Measurements from ENCODE around the gene ALDH4A1. TPM values are rescaled to one million over a fixed set of nuclear protein-coding genes. Genes with fewer than 3 reads are reported as not detected.

Gene ALDH4A1
- total and polyA plus RNA-seq, 12 donors, result 11.3 to 46.9 (median 19.8) TPM

GRCh38 chr1:18878538-18879214 lies 23.7 kb downstream of the ALDH4A1 start:
- H3K9me3 ChIP-seq (replicated peaks in 1 of 3), result no peaks in the 10 kb centered on the region
- peaks cover 0 to 3% of the 10 kb centered on the region in 2 donors for H3K4me1 ChIP-seq (replicated peaks in 1 of 2)
- H3K27me3 ChIP-seq, result no peaks in the 10 kb centered on the region
- no peaks in the 10 kb centered on the region for H3K36me3 ChIP-seq (replicated peaks in 1 of 2)
- 81 to 86% (median 85%) methylated on average over 11 to 12 of the region's 12 CpGs for WGBS, 4 donors
- no peak for DNase-seq
- H3K27ac ChIP-seq, result no peak overlapping the region
- no peak for TF ChIP-seq CTCF (IDR thresholded peaks at IDR 0.05)
- TF ChIP-seq POLR2A (IDR thresholded peaks at IDR 0.05), result no peak
- no peak overlapping the region for H3K4me3 ChIP-seq
- intact Hi-C loops (cut with DNase I), result loop anchor here (5.0 to 10.0 kb wide), 2 partner anchors 174 to 281 kb away; no protein-coding TSS in a partner anchor

GRCh38 chr1:18877282-18877681 lies 25.1 kb downstream of the ALDH4A1 start:
- no peak for DNase-seq
- Histone ChIP-seq H3K4me3 (no peak overlapping the region), H3K36me3 (replicated peaks in 1 of 2) (no peaks in the 10 kb centered on the region), H3K9me3 (replicated peaks in 1 of 3) (no peaks in the 10 kb centered on the region), H3K4me1 (replicated peaks in 1 of 2) (peaks cover 0 to 2% of the 10 kb centered on the region in 2 donors), H3K27me3 (no peaks in the 10 kb centered on the region), H3K27ac (no peak overlapping the region)
- TF ChIP-seq POLR2A (IDR thresholded peaks at IDR 0.05) (no peak), CTCF (IDR thresholded peaks at IDR 0.05) (no peak)
- 87 to 93% (median 91%) methylated on average over 14 to 35 of the region's 35 CpGs for WGBS, 4 donors
- intact Hi-C loops (cut with DNase I), result loop anchor here (5.0 to 10.0 kb wide), 2 partner anchors 172 to 280 kb away; no protein-coding TSS in a partner anchor

GRCh38 chr1:18876210-18876609 lies 26.1 kb downstream of the ALDH4A1 start:
- Histone ChIP-seq H3K9me3 (replicated peaks in 1 of 3) (no peaks in the 10 kb centered on the region), H3K36me3 (replicated peaks in 1 of 2) (no peaks in the 10 kb centered on the region), H3K4me3 (no peak overlapping the region), H3K27me3 (no peaks in the 10 kb centered on the region), H3K27ac (no peak overlapping the region), H3K4me1 (replicated peaks in 1 of 2) (no peaks in the 10 kb centered on the region)
- TF ChIP-seq POLR2A (IDR thresholded peaks at IDR 0.05) (no peak), CTCF (IDR thresholded peaks at IDR 0.05) (no peak)
- 87 to 91% (median 91%) methylated on average over 5 to 10 of the region's 10 CpGs for WGBS, 4 donors
- intact Hi-C loops (cut with DNase I), result loop anchor here (5.0 to 10.0 kb wide), 2 partner anchors 171 to 279 kb away; no protein-coding TSS in a partner anchor
- DNase-seq, result no peak

GRCh38 chr1:18875796-18876128 lies 26.6 kb downstream of the ALDH4A1 start:
- Histone ChIP-seq H3K27me3 (no peaks in the 10 kb centered on the region), H3K36me3 (replicated peaks in 1 of 2) (no peaks in the 10 kb centered on the region), H3K27ac (no peak overlapping the region), H3K9me3 (replicated peaks in 1 of 3) (no peaks in the 10 kb centered on the region), H3K4me1 (replicated peaks in 1 of 2) (no peaks in the 10 kb centered on the region), H3K4me3 (no peak overlapping the region)
- intact Hi-C loops (cut with DNase I), result loop anchor here (5.0 to 10.0 kb wide), 2 partner anchors 171 to 278 kb away; no protein-coding TSS in a partner anchor
- no peak for TF ChIP-seq CTCF (IDR thresholded peaks at IDR 0.05)
- no peak for DNase-seq
- 54 to 77% (median 64%) methylated on average over 2 to 3 of the region's 3 CpGs for WGBS, 4 donors

Data from adrenal gland (tissue), 12 donors.